ENCODE results near the gene MEF2C.
A peak's percentile ranks its signal among the peaks of the same experiment; 100 is the strongest.

Gene MEF2C

DNA sequence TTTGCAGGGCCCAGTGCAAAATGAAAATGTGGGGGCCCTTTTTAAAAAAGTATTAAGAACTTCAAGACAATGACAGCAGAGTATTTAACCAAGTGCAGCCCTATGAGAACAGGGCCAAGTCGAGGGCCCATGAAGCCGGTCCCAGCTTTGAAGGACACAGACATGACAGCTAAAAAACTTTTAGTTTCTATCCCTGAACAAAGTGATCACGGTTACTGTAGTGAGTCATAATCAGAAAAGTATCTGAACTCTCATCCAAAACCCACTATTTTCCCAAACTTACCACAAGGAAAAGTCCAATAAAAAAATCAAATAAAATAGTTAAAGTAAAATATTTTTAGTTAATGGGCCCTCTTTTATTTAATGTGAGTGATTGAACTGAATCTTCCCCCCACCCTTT, 126.0 kb downstream of the MEF2C start:
- no peak overlapping the region for H3K4me3 ChIP-seq (ENCODE audit: low read depth, low read length)
- TF ChIP-seq, protein P1, sequence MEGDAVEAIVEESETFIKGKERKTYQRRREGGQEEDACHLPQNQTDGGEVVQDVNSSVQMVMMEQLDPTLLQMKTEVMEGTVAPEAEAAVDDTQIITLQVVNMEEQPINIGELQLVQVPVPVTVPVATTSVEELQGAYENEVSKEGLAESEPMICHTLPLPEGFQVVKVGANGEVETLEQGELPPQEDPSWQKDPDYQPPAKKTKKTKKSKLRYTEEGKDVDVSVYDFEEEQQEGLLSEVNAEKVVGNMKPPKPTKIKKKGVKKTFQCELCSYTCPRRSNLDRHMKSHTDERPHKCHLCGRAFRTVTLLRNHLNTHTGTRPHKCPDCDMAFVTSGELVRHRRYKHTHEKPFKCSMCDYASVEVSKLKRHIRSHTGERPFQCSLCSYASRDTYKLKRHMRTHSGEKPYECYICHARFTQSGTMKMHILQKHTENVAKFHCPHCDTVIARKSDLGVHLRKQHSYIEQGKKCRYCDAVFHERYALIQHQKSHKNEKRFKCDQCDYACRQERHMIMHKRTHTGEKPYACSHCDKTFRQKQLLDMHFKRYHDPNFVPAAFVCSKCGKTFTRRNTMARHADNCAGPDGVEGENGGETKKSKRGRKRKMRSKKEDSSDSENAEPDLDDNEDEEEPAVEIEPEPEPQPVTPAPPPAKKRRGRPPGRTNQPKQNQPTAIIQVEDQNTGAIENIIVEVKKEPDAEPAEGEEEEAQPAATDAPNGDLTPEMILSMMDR (conservative IDR thresholded peaks at IDR 0.05; ENCODE audit: low read depth, low read length): no peak
- no peak for DNase-seq (ENCODE audit: low read depth)

GRCh38 chr5:88748666-88749065, 134.3 kb downstream of the MEF2C start:
- no peak overlapping the region for H3K4me3 ChIP-seq (ENCODE audit: low read depth, low read length)
- TF ChIP-seq, protein P1 (conservative IDR thresholded peaks at IDR 0.05; ENCODE audit: low read depth, low read length): no peak
- DNase-seq (ENCODE audit: low read depth): no peak

- no peak overlapping the region for H3K4me3 ChIP-seq (ENCODE audit: low read depth, low read length)
- TF ChIP-seq, protein P1 (conservative IDR thresholded peaks at IDR 0.05; ENCODE audit: low read depth, low read length): no peak
Measured at GRCh38 chr5:88746438-88746882, 136.5 kb downstream of the MEF2C start.

GRCh38 chr5:88745093-88745696, 137.8 kb downstream of the MEF2C start:
- H3K4me3 ChIP-seq (ENCODE audit: low read depth, low read length): no peak overlapping the region
- peak; percentile 10 for DNase-seq (ENCODE audit: low read depth)
- TF ChIP-seq, protein P1 (conservative IDR thresholded peaks at IDR 0.05; ENCODE audit: low read depth, low read length): no peak

More at GRCh38 chr5:88746438-88746882, 136.5 kb downstream of the MEF2C start:
- DNase-seq (ENCODE audit: low read depth): no peak

DNA sequence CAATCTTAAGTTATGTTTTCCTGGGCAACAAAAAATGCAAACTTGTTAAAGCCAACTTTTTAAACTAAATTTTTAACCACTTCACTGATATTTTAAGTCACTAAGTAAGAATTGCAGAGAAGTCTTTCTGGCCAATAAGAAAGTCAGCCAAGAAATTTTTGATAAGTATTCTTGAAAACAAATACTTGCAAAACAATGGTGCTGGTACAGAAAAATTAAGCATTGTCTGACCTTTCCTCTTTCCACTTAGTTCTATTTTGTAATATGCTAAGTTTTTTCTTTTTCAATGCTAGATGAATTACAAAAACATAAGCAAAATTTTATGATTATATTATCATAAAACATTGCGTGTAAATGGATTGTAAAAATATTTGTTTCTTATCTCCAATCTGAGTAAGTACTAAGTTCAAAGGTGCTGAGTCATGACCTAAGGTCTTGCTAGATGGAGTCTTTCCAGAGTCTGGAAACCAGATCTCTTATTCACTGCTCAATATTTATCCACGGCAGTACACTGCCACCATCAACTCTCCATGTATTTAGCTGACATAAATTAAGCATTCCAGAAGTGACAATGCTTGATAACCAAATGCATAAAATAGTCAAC, 139.7 kb downstream of the MEF2C start:
- no peak overlapping the region for H3K4me3 ChIP-seq (ENCODE audit: low read depth, low read length)
- TF ChIP-seq, protein P1 (conservative IDR thresholded peaks at IDR 0.05; ENCODE audit: low read depth, low read length): no peak
- peak; percentile 8 for DNase-seq (ENCODE audit: low read depth)

DNA sequence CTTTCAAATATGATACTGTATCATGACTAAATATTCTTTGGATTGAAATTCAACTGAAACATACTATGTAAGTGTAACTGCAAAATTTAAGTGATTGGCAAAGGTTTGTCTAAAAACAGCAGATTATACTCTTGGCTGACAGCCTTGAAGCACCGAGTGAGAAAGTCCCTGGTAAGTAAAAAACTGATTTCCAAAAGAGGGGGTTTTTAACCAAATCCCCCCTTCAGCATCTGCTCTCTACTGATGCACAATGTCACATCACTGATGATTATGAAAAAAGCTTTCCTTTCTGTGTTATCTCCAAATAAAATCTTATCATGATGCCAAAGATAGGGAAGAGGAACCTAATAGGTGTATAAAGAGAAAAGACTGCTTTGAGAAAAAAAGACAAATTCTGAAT, 141.0 kb downstream of the MEF2C start:
- TF ChIP-seq, protein P1 (conservative IDR thresholded peaks at IDR 0.05; ENCODE audit: low read depth, low read length): no peak
- DNase-seq (ENCODE audit: low read depth): no peak

More for the DNA sequence above, 141.0 kb downstream of the MEF2C start:
- no peak overlapping the region for H3K4me3 ChIP-seq (ENCODE audit: low read depth, low read length)
